Hepatocyte (in vitro differentiated cells): Measurements from ENCODE around the gene RERGL. TPM values are rescaled to one million over a fixed set of nuclear protein-coding genes. Genes with fewer than 3 reads are reported as not detected.

ENCODE experiments used
- polyA plus RNA-seq: library from polyadenylated mRNA; unstranded; fragments of >200 nt; fragmentation: Nextera tagmentation; extraction: Ambion mirVana; gene quantifications from 2 replicates; pipeline ENCODE4 v1.2.1, GENCODE V29; 2016
- total RNA-seq: library from RNA; depleted of rRNA; stranded (reverse); fragments of >200 nt; gene quantifications from 2 replicates; pipeline ENCODE4 v1.2.3, GENCODE V29; 2014

Gene RERGL
- total and polyA plus RNA-seq, 2 experiments from 2014 or later, result 0.70 TPM; not detected in 1

Other genes starting within 250 kb of the RERGL start
- gene PIK3C2G, start 171.3 kb upstream of the RERGL start, total RNA-seq, result 6.7 and 7.1 TPM in 2 replicates
- 3.5 and 5.2 TPM in 2 replicates for gene PIK3C2G, start 171.3 kb upstream of the RERGL start, polyA plus RNA-seq